Measurements from ENCODE around the gene KDM8.

DNA sequence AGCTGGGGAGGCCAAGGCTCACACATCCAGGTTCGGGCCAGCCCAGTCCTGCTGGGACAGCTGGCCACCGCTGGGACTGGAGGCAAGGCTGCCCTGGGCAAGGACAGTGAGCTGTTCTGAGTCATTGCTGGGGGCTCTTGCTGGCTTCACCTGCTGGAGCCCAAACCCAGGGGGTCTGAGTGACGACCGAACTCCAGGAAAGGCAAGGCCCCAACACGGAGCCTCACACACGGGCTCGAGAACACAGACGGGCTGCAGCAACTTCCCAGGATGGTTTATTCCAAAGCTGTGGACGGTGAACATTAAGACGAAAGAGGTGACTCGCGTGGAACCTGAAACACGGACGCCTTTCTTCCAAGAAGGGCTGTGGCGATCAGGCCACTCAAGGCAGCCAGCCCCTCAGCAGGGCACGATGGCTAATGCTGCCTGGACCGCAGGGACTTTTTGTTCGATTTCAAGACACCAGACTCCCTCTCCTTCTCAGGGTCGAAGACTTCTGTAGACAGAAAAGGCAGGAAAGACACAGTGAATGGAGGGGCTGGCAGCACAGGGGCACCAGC lies 21.5 kb downstream of the KDM8 start:
- TF ChIP-seq, protein P1, sequence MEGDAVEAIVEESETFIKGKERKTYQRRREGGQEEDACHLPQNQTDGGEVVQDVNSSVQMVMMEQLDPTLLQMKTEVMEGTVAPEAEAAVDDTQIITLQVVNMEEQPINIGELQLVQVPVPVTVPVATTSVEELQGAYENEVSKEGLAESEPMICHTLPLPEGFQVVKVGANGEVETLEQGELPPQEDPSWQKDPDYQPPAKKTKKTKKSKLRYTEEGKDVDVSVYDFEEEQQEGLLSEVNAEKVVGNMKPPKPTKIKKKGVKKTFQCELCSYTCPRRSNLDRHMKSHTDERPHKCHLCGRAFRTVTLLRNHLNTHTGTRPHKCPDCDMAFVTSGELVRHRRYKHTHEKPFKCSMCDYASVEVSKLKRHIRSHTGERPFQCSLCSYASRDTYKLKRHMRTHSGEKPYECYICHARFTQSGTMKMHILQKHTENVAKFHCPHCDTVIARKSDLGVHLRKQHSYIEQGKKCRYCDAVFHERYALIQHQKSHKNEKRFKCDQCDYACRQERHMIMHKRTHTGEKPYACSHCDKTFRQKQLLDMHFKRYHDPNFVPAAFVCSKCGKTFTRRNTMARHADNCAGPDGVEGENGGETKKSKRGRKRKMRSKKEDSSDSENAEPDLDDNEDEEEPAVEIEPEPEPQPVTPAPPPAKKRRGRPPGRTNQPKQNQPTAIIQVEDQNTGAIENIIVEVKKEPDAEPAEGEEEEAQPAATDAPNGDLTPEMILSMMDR (IDR thresholded peaks at IDR 0.05), result no peak
- no peak for TF ChIP-seq POLR2A (IDR thresholded peaks at IDR 0.05)

Measured in adrenal gland (tissue), 5 donors.